ENCODE results near the gene ZNF655.
A peak's percentile ranks its signal among the peaks of the same experiment; 100 is the strongest.

ZNF655 gene

DNA sequence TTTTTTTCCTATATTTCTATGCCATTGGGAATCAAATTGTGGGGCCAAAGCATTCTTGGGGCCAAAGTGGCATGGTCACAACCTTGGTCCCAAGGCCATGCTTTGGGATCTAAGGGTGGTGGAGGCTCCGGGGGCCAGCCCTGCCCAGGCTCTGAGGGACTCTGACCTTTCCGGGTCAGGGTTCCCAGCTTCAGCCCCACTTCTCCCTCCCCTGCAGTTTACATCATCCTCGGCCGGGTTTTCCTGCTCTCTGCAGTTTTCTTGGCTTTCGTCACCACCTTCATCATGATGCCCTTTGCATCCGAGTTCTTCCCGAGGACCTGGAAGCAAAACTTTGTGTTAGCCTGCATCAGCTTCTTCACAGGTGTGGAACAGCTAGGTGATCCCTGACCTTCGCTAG is 48.1 kb downstream of the ZNF655 start:
- no peak for DNase-seq (ENCODE audit: low spot score)

DNA sequence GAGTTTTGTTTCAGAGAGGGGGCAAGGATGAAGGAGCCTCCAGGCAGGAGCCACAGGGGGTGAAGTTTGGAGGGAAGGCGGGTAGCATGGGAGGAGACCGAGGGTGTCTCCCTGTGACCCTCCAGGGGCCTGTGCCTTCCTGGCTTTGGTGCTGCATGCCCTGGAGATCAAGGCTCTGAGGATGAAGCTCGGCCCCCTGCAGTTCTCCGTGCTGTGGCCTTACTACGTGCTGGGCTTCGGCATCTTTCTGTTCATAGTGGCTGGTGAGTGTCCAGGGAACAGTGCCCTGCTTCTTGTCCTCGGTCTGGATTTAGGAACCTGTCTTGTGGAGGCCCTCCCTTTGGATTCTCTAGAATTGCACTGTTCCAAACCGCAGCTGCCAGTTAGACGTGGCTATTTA is 49.1 kb downstream of the ZNF655 start:
- DNase-seq (ENCODE audit: low spot score), result no peak

- DNase-seq (ENCODE audit: low spot score), result no peak
These were observed 56.1 kb downstream of the ZNF655 start for GRCh38 chr7:99614495-99614894.

- no peak for DNase-seq (ENCODE audit: low spot score)
These were observed 57.5 kb downstream of the ZNF655 start for GRCh38 chr7:99615989-99616358.

- DNase-seq (ENCODE audit: low spot score), result peak; percentile 94
These were observed 58.1 kb downstream of the ZNF655 start, which contains the start of gene ZSCAN25 for GRCh38 chr7:99616359-99617191. Gene ZSCAN25, plus strand, starts transcription at chr7:99616946. Its CDS starts 2,661 bp downstream, at chr7:99619607.

DNA sequence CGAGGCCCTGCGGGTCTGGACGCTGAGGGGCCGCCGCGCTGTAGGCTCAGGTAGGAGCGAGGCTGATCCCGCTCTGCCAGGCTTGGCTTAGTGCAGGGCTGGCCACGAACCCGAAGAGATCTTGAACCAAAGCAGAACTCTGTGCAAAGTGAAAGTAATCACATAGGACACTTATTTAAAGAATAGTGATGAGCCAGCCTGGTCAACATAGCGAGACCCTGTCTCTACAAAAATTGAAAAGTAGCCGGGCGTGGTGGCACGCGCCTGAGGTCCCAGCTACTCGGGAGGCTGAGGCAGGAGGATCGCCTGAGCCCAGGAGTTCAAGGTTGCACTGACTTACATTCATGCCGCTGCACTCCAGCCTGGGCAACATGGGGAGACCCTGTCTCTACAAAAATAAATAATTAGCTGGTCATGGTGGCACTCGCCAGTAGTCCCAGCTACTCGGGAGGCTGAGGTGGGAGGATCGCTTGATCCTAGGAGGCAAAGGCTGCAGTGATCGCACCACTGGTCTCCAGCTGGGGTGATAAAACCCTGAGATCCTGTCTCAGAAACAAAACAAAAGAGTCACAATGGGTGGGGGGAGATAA is 58.8 kb downstream of the ZNF655 start:
- DNase-seq (ENCODE audit: low spot score), result no peak

DNA sequence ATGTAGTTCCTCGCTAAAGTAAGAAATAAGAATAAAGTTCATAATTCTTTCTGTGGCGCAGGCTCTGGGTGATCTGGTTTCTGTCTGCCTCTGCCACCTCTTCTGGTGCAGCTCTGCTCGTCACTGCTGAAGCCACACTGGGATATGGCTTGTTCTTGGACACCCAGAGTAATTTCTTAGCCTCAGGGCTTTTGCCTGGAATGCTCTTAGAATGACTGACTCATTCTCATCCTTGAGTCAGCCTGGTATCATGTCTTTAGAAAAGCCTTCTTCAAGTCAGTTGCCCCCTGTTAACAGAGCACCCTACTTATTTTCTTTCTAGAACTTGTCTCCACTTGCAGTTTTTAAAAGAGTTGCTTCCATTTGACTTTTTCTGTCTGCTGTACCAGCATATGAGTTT is 60.3 kb downstream of the ZNF655 start:
- DNase-seq (ENCODE audit: low spot score), result no peak

- no peak for DNase-seq (ENCODE audit: low spot score)
These were observed 61.2 kb downstream of the ZNF655 start for GRCh38 chr7:99619571-99620130.

DNA sequence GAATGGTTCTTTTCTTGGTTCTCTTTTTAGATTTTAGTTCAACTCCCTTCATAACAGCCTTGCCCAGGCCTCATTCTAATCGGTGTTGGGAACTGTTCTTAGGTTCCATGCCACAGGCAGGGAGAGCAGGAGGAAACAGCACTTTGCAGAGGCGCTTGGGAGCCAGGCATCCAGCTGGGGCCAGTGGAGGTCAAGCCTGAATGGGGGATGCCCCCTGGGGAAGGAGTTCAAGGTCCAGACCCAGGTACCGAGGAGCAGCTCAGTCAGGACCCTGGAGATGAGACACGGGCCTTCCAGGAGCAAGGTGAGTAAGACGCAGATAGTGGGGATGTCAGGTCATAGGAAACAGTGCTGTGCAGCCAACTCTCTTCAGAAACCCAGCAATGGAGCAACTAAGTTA is 62.8 kb downstream of the ZNF655 start:
- no peak for DNase-seq (ENCODE audit: low spot score)

GRCh38 chr7:99622596-99622995 is 64.2 kb downstream of the ZNF655 start:
- DNase-seq (ENCODE audit: low spot score), result no peak

DNA sequence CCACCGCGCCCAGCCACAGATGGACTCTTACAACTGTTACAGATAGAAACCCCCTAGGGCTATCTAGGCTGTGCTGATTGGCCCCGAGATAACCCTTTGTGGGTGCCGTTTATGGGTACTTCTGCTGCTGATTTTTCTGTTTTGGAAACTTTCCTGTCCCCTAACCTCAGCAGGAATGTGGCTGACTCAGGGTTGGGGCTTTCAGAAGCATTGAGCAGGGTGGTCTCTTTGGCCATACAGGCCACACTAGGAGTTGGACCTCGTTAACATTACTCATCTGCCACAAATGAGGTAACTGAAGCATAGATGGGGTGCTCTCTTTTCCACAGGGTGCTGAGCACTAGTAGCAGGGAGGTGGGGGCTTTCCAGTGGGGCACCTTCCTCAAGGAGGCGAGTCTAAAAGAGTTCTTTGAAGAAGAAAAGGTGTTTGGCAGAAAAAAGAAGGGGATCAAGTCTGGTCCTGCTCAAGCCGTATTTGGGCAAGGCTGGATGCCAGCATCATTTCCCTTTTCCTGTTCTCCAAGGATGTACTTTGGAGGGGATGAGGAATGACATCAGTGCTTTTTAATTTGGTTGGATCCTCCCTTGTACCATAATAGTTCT is 64.8 kb downstream of the ZNF655 start:
- DNase-seq (ENCODE audit: low spot score), result peak; percentile 17

DNA sequence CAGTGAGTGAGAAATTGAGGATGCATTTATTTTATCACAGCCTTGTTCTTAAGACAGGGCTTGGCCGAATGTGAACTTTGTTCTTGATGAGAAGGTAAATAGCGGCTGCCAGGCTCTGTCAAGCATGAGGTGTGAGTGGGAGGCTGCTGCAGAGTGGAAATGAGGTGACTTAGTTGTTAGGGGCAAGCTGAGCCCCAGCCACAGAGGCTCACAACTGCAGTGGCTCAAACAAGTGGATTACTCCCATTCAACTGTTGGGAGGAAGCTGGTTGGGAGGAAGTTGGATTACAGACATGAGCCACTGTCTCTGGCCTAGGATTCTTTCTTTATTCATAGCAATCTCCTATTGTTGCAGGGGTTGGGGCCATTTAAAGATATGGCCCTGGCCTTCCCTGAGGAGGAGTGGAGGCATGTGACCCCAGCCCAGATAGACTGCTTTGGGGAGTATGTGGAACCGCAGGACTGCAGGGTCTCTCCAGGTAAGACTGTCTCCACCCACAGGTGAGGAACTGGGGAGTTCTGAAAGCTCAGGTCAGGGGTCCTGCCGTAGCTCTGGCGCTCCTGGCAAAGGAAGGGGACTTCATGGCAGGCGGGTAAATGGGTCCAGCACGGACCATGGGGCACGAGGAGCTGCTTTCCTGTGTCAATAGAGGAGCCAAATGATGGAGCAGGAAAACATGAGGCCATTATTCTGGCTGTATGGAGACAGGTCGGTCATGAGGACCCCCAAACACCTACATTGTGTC is 65.4 kb downstream of the ZNF655 start:
- peak; percentile 12 for DNase-seq (ENCODE audit: low spot score)

DNA sequence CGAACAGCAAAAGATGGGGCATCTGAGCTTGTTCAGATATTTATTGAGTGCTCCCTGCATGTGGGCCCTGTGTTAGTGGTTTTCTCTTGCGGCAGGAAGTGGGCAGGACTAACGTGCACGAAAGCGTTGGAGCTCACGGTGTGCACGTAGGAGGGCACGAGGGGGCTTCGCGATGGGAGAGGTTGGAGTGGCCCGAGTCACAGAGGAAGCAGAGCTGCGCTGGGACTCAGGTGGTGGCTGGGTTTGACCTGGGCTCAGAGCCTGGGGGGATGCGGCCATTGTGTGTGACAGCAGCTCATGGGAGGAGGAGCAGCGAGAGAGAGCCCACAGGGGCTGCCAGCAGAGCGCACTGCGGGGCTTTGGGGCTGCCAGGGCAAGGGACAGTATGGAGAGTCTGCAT is 66.0 kb downstream of the ZNF655 start:
- DNase-seq (ENCODE audit: low spot score), result peak; percentile 75

DNA sequence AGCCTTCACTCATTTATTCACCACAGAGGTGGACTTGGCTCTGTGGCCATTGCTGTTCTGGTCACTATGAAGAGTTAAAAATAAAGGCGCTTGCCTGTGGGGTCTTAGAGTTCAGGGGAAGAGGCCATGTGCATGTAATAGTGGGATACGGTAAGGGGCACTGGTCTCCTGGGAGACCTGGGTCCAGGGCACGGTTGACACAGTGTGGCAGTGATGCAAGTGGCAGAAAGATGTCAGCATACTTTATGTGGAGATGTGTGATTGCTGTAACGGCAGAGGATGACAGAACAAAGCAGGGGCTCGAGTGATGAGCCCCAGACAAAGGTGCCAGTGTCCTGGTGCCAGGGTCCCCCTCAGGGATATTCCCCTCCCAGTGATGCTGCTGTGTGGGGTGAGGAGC is 66.9 kb downstream of the ZNF655 start:
- DNase-seq (ENCODE audit: low spot score), result no peak

GRCh38 chr7:99625961-99626360 is 67.5 kb downstream of the ZNF655 start:
- no peak for DNase-seq (ENCODE audit: low spot score)

Data from activated CD4-positive, alpha-beta T cell treated with anti-CD3 and anti-CD28 coated beads, Interleukin-2, Interleukin-4, amounts not matched to agents 100 ng/mL and 50 ng/mL, durations not matched to agents 16 hours and 8 hours (primary cell).